Fibroblast of skin of abdomen (primary cell): ENCODE data around the gene NTM.

Experiments
- DNase-seq: peaks from one replicate; pipeline ENCODE4 v3.0.0-alpha.2; 2013

NTM gene

DNA sequence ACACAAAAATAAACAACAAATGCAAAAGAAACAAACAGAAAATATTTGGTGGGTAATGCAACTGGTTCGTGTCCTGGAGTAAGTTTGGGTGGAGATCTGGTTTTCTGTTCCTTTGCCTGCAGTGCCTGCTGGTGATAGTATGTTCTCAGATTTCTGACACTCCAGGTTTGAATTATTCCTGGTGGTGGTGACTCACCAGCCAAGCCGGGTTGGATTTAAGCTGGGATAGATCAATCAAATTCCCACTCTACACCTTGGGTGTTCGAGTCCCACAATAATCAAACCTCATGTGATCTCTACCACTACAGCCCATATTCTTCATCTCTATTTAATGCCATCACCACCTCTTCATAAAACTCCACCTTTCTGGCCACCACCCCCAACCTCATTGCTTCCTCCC lies 421.8 kb downstream of the NTM start:
- peak; percentile 57 for DNase-seq

DNA sequence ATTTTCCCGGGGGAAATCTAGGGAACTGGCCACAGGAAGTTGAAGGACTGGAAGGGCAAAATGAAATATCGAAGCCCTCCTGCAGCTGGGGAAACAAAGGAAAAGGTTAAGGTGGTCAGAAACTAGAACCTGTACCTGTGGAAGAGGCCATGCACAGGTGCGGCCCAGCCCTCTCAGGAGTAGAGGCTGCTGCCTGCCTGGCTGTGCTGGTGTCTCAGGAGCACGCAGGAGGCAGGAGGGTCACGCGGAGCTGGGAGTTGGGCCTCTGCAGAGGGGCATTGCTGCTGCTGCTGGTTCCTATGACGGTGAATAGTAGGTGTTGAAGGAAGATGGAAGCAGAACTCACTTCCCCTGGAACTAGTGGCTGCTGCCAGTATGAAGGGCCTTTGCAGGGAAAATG lies 425.7 kb downstream of the NTM start:
- DNase-seq: no peak

DNA sequence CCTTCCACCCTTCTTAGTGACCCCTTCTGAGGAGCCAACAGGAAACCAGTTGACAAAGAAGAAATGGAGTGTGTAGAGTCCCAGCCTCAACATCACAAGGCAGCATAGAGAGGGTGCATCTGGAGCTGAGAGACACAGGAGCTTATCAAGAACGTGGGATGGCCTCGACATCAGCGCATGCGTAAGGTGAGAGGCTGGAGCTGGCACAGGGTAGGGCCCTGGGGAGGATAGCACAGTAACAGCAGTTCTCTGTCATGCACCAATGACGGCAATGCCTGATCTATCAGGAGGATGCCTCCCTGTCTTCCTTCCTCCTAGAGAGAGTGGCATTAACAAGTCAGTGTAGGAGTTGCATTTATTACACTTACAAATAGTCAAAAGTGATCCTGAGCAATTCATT lies 426.1 kb downstream of the NTM start:
- no peak for DNase-seq

DNA sequence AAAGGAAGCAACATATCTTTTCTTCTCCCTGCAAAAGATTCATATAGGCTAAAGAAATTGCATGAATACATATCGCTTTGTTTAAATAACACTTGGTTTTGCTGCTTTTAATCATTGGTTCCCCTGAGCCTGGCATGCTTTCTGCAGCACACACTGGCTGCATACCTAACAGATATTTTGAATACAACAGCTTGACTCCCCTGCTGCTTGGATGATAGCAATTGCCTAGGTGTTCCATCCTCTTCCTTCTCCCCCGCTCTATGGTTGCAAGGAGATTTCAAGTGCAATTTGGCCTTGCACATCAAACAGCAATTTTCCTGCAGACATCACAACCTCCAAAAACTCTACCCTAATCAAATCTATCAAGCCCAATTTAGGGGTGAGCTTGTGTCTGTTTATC lies 430.0 kb downstream of the NTM start:
- DNase-seq: no peak

DNA sequence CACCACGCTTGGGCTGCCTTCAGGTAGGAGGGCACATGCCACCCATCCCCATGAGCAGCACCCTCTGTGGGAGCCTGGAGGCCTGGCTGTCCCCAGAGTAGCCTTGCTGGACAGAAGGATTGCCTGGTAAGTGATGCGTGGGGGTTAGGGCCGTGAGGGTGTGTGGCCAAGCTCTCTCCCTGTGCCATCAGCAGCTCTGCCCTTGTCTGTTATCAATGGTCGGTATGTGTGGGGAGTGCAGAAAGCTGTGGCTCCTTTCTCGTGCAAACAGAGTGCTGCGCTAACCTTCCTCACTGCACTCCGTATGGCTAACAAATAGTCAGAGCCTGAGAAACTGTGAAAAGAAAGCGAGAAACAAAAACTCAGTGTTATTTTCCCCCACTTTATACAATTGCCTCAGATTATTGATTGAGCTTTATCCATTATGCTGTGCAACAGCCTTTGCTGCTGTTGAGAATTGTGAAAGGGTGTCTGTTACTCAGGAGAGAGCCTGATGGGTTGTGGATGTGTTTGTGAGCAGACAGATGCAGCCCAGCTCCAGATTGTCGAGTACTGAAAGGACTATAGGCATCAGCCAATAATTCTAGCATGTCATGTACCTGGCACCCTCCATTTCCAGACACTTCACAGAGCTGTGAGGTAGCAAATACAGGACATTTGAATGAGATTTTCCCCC lies 432.2 kb downstream of the NTM start:
- DNase-seq: no peak

DNA sequence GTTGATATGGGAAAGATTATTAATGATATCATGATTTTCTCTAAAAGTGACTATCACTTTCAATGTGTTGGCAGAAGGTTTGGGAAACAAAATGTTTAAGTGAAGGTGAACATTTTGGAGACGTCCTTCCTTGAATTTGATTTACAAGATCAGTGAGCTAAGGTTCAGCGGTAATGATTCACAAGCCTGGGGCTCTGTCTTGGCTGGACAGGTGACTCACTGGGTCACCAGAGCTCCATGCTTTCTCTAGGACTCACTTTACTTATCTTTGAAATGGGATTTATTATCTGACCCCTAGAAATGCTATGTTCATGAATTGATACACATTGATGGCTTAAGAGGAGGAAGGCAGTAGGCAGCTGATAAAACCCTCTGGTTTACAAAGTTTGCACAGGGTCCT lies 437.5 kb downstream of the NTM start:
- no peak for DNase-seq

DNA sequence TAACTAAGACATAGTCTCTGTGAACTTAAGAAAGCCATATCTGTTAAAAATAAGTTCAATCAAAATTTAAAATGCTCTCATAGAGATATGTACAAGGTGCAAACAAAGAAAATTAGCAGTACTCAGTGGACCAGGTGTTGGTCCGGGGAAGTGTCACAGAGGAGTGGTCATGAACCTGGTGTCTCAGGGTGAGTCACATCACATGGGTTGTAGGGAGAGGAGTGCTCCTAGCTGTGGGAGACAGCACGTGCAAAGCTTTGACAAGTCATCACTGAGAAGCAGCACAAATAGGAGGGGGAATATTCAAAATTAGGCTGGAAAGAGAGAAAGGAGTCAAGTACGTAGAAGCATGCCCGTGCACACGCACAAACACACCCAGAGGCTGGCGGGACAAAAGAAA lies 438.1 kb downstream of the NTM start:
- no peak for DNase-seq

DNA sequence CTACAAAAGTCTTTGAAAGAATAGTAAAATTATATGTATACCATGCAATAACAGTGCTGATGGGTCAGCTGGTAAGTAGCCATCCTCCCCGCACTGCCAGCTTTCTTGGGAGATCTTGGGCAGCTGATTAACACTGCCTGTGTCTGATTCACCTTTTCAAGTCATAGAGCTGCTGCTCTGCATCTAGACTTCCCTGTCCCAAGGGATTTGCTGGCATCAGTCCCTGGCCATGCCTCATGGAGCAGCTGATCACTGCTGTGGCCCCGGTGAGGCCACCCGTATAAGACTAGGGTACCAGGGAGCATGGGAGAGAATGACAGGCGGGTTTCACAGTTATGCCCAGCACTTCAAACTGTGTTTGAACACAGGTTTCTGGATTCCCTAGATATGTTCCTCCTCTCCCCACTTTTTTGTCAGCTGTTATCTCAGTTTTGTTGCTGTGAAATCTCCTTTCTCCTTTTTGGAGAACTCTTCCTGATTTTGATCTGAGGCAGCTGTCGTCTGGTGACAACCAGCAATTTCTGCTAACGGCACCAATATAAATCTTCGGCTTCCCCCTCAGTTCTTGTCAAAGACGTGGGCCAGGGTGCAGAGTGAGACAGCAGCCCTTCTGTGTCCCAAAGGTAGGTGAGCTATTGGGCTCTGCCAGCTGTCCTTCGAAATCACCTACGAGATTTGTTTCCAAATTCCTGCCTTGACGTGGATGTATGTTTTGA lies 438.9 kb downstream of the NTM start:
- peak; percentile 13 for DNase-seq

DNA sequence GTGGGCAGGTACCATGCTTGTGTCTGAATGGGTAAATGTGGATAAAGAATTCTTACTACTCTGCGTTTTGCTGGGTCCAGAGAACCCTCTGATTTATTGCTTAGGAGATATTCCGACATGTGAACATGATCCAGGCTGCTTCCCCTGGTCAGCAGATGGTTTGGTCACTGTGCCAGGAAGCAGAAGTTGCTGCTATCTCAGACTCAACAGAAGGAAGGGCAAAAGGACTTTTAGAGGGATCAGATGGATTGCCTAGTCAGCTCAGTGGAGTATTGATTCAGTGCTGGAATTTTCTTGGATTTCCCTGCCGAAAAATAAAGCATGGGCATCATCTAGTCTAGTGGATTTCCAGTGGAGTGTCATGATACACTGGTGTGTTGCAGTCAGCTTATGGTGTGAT lies 440.1 kb downstream of the NTM start:
- no peak for DNase-seq

DNA sequence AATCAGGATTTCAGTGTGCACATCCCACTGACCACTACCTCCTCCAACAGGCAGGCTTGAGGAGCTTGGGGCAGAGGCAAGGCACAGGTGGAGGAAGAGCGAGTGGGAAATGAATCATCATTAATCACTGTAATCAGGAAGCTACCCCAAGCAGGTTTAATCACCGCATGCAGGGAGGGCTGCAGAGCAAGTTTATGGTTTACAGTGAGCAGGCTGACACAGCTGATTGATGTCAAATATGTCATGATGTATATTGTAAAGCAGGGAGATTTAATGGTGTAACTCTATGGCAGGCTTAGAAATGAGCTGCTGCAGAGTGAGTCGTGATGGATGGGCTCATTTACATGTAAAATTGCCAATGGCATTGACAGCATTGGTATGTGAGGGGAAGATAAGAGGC lies 441.0 kb downstream of the NTM start:
- peak; percentile 13 for DNase-seq

DNA sequence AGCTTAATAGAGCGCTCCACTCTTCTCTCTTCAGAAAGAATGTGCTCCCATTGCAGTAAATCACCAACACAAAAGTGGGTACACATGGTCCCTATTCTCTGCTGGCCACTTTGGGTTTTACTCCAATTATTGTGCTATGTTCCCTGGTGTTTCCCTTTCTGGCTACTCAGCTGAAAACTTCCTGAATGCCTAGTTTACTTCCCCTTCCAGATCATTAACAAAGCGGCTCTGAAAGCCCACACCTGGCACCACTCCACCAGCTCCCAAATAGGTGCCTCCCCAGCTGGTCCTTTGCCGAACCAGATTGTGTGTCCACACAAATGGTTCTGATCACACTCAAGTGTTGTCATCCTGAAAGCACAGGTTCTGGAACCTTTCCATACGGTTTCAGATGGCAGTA lies 443.7 kb downstream of the NTM start:
- no peak for DNase-seq

DNA sequence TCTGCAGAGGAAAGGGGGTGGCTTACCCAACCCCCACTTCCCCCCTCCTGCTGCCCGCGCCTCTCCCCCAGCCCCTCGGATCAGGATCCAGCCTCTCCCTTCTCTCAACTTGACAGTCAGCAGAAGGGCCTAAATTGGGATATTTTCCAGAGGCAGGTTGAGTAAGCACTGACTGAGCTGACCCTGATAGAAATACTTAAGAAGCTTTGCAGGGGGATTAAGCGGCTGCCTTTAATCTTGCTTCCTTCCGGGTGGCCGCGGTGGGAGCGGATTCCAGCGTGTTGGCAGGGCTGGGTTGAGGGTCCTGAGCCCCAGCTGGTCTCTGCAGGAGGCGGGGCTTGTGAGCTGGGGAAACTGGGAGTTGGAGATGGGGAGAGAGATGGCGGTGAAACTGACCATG lies 445.2 kb downstream of the NTM start:
- DNase-seq: peak; percentile 18

DNA sequence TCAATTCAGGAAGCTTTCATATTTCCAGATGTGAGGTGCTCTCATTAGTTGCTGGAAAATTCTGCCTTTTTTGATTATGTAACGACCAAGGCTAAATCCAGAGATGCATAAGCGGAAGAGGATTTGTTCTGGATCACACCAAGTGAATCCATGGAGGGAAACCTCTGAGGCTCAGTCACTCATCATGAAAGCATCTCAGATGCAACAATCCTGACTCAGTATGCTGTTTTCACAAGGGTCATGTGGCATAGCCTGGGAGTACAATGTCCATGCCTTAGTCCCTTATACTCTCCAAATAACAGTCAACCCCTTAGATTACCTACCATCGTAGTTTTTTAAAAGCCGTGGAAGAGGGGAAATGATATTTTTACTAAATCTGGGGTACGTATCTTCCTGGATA lies 445.6 kb downstream of the NTM start:
- DNase-seq: peak; percentile 34

DNA sequence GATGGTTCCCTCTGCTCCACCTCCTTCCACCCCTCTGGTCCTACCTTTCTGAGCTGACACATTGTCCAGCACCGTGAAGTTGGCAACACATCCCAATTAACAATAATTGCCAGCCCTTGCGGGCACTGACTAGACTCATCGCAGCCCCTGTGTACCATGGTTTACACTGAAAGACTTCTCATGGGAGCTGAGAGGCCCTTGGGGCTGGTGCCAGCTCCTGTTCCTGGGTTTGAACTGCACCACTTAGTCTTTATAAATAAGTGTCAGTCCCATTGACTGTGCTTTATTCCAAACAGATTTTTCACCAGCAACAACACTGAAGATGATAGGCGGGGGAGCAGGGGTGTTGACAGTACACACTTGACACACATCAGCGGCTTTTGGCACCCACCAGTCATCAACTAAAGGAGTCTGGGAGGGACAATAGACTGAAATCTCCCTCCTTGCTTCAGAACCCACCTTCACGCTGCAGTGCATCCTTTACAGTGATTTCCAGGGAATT lies 447.3 kb downstream of the NTM start:
- DNase-seq: no peak

DNA sequence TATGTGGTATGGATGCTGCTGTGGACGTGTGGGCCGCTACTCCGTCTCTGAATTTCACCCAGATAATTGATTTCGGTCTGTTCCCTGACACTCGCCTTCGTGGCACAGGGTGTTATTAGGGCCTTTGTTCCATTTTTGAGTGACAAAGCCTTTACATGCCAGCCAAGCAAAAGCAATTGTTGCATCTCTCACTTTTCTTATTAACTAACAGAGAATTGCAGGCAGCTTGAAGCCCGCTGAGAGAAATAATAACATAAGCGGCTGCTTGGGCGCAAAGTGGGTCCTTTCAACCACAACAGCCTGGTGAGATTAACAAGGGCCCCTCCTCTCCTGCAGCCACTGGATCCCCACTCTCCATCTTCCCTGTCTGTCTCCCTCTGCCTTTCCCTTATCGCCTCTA lies 449.4 kb downstream of the NTM start:
- no peak for DNase-seq

DNA sequence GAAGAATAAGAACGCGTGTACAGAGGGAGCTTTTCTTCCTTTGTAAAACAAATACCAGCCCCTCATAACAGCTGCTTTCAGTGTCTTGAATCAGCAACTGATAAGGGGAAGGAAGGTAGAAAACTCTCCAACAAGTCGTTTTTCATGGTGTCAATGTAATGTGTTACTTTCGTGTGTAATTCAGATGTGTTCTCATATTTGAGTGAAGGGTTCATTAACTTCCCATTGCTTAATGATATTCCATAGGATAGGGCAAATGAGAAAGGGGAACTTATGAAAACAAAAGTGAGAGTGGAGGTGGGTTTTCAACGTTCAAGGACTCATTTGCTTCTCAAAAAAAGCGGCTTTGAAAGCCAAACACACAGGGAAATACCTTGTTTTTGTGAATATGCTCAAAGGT lies 452.1 kb downstream of the NTM start:
- no peak for DNase-seq

DNA sequence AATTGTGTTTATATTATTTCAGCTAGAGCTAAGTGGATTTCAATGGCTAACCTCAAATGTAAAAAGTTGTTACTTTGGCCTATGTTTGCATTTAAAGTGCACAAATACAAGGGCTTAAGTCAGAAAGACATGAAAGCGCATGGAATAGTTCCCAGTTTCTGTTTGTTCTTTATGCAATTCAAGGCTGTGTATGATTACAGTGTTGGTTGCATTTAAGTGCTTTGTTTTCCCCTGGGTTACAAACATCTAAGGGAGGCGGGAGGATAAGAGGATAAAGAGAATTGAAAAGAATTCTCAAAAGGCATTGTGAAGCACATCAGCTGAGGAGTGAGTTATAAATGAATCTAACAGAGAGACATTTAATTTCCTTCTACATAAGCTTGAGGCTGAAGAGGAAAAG lies 453.4 kb downstream of the NTM start:
- DNase-seq: no peak

DNA sequence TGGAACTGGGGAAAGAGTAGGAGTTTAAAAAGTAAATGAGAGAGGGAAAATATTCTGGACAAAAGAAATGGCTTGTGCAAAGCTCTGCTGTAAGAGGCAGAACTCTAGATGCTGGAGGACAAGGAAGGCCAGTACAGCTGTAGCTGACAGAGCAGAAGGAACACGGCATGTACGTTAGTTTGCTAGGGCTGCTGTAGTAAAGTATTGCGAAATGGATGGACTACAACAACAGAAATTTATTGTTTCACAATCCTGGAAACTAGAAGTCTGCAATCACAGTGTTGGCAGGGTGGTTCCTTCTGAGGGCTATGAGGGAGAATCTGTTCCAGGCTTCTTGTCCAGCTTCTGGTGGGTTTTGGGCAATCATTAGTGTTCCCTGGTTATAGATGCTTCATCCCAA lies 454.4 kb downstream of the NTM start:
- peak; percentile 29 for DNase-seq

DNA sequence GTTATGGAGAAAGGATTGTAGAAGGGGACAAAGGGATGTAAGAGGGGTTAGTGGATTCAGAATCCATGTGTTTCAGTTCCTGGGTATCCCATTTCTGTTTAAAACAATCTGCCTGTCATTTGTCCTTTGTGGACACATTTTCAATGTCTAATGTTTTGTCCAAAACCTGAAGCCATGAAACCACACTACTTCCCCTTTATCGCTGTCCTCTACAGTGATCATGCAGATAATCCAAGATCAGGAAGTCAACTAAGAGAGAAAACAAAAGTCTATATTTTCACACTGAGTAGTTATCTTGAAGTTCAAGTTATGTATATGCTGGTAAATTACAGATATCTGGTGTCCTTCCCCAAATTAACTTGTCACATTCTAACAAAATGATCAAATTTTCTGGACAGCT lies 457.0 kb downstream of the NTM start:
- DNase-seq: no peak

DNA sequence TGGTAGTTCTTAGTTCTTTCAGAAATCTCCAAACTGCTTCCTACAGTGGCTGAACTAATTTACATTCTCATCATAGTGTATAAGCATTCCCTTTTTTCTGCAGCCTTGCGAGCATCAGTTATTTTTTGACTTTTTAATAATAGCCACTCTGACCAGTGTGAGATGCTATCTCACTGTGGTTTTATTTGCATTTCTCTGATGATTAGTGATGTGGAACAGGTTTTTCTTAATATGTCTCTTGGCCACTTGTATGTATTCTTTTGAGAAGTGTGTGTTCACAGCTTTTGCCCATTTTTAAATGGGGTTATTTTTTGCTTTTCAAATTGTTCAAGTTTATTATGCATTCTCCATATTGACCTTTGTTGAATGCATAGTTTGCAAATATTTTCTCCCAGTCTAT lies 459.3 kb downstream of the NTM start:
- DNase-seq: no peak

DNA sequence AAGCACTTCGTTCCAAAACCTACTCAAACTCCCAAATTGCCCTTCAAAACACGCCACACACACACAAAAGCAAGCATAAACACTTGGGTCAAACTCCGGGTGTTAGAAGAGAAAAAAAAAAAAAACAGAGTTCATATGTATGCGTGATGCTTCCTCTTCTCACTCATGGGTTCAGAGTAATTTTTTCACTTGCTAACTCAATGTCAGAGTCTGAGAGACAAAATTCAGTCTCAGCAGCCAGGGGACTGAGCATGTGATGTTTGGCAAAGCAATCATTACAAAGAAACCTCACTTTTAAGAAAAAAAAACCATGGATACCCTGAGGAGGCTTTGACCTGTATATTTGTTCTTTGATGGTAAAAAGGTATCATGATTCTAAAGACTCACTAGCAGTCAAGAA lies 461.7 kb downstream of the NTM start:
- no peak for DNase-seq

DNA sequence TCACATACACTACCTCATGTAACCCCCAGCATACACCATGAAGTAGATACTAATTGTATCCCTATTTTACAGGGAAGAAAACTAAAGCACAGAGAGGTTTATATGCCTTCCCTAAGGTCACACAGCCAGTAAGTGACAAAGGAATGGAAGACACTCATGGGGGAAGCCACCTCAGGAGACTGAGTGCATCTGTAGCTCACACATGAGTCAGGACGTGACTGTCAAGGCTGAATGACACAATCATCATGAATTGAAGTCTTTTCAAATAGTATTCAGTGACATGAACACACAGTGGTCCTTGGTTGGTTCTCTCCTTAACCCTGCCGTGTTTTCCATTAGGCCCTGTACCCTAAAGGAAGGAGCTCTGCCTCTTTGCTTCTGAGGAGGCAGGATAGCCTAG lies 463.0 kb downstream of the NTM start:
- no peak for DNase-seq

DNA sequence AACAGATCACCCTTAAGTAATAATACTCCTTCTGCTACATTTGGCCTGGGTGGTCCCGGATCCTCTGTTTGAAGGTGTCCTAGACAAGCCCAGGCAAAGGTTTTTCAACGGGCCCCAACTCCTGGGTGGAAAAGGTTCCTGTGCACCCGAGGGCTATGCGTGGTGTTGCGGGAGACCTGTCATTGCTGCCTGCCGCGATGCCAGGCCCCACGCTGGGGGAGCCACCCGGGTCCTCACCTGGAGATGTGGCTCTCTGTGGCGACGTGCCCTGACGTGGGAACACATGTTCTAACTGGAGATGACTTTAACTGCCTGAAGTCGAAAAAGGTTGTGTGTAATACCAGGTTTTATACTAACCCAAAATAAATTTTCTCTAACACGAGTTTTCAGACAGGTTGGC lies 467.1 kb downstream of the NTM start:
- DNase-seq: no peak

DNA sequence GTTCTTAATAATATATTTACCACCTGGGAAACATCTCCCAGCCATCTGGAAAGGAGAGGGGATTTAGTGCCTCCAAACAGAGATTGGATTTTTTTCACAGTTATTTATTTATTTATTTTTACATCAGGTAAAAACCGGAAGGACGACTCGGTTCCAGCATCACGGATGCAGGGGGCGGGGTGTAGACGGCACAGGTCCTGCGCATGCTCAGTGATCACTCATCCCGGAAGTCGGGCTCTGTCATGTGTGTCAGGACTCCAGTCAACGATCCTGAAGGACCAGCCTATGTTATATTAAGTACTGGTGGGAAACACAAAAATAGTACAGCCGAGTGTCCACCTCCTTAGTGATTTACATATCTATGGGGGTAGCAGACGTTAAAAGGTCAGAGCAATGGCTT lies 467.6 kb downstream of the NTM start:
- DNase-seq: no peak

DNA sequence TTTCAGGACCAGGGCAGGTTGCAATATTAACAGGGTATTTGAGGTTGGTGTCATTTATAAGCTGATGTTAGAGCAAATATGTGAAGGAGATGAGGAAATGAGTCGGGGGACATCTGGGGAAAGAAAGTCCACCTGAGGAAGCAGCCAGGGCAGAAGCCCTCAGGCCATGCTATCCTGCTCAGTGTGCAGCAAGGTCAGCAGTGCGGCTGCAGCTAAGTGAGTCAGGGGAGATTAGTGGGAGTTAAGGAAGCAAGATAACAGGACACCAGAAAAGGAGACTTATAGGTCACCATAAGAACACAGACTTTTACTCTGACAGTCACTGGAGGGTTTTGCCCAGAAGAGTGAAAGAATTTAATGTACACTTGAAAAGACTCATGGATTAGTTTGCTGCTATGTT lies 468.9 kb downstream of the NTM start:
- no peak for DNase-seq
